HCT116 (cell line): ENCODE results near the gene NR5A2. TPM values are rescaled to one million over a fixed set of nuclear protein-coding genes. Genes with fewer than 3 reads are reported as not detected.

Experiments
- ATAC-seq: fragments of 200-7000 bp; cut with Tn5 transposase; 2 replicates; pipeline ENCODE4 v1.9.1; 2020; ENCODE audit warnings: mild to moderate bottlenecking, moderate library complexity
- BruUV-seq: library from RNA; stranded (reverse); fragments of 400-500 nt; replicated peaks from 2 replicates; lab custom pipeline; 2021; lab: Mats Ljungman, UMichigan
- CTCF ChIA-PET: fragments of 300-600 bp; sonication (Branson Sonifier 250); formaldehyde crosslinking; loops from one replicate; lab custom pipeline; 2021; ENCODE audit warnings: antibody characterized with exemption; lab: Charles Lee
- POLR2A ChIA-PET: fragments of 300-600, 350-600 bp; sonication (Branson Sonifier 250); formaldehyde crosslinking; loops from one replicate; lab custom pipeline; 2021; ENCODE audit warnings: antibody characterized with exemption; lab: Charles Lee
- RAD21 ChIA-PET, 2 experiments: fragments of 300-600 bp; sonication (Branson Sonifier 250); formaldehyde crosslinking; loops; one replicate each; lab custom pipeline; 2023; ENCODE audit warnings: low total read pairs in 2 of 2; ENCODE audit not compliant: uncharacterized antibody in 2 of 2, unreplicated experiment in 2 of 2, low non-redundant PET in 1 of 2; lab: Charles Lee
- DNase-seq: peaks from one replicate; pipeline ENCODE4 v3.0.0-alpha.2; 2010; ENCODE audit warnings: low read depth, low spot score
- H2AFZ ChIP-seq: fragments of 200-600 bp; shearing (Covaris generic), sonication (generic); 2 replicates; pipeline ENCODE4 v1.6.1; 2017; ENCODE audit warnings: low read depth, mixed run types, mixed read lengths, antibody characterized with exemption, low read length; ENCODE audit not compliant: poor library complexity, severe bottlenecking
- H3K27ac ChIP-seq: 2 replicates; pipeline ENCODE4 v1.5.1; 2012; ENCODE audit warnings: low read depth, low read length
- H3K27me3 ChIP-seq: fragments of 200-600 bp; sonication (generic); 2 replicates; pipeline ENCODE4 v1.6.1; 2016; ENCODE audit warnings: mixed run types, low read length, mixed read lengths; ENCODE audit not compliant: insufficient read depth
- H3K36me3 ChIP-seq, 2 experiments: fragments of 200-500 bp in 1 of 2; fragments of 200-600 bp in 1 of 2; sonication (Bioruptor generic) in 1 of 2; sonication (generic) in 1 of 2; 2 replicates each; pipeline versions ENCODE4 v1.5.1 to v1.6.1; 2014 to 2016; ENCODE audit warnings: low read length in 2 of 2, inconsistent platforms in 1 of 2, mixed read lengths in 1 of 2, mixed run types in 1 of 2; ENCODE audit not compliant: insufficient read depth in 2 of 2, control insufficient read depth in 1 of 2
- H3K4me1 ChIP-seq, 2 experiments: fragments of 200-600 bp in 1 of 2; sonication (generic) in 1 of 2; 2 replicates each; pipeline versions ENCODE4 v1.5.1 to v1.6.1; 2012 to 2017; ENCODE audit warnings: low read length in 2 of 2, inconsistent platforms in 1 of 2, mild to moderate bottlenecking in 1 of 2, mixed read lengths in 1 of 2, mixed run types in 1 of 2, moderate library complexity in 1 of 2; ENCODE audit not compliant: insufficient read depth in 2 of 2, control insufficient read depth in 1 of 2
- H3K4me2 ChIP-seq: fragments of 200-600 bp; sonication (generic); 2 replicates; pipeline ENCODE4 v1.6.1; 2017; ENCODE audit warnings: mixed run types, low read length, mixed read lengths
- H3K4me3 ChIP-seq, 2 experiments: fragments of 200-600 bp in 1 of 2; sonication (generic) in 1 of 2; replicated peaks in 1 of 2; 2 replicates each; pipeline ENCODE4 v1.5.1; 2011 to 2016; ENCODE audit warnings: low read length in 2 of 2, control low read depth in 1 of 2, low read depth in 1 of 2, mild to moderate bottlenecking in 1 of 2, mixed read lengths in 1 of 2, mixed run types in 1 of 2
- H3K79me2 ChIP-seq: fragments of 200-600 bp; sonication (generic); 2 replicates; pipeline ENCODE4 v1.6.1; 2017; ENCODE audit warnings: mild to moderate bottlenecking, mixed run types, low read length, moderate library complexity, mixed read lengths; ENCODE audit not compliant: insufficient read depth
- H3K9ac ChIP-seq: fragments of 200-600 bp; sonication (generic); 2 replicates; pipeline ENCODE4 v1.6.1; 2016; ENCODE audit warnings: low read length, mixed read lengths
- H3K9me2 ChIP-seq: fragments of 200-600 bp; sonication (generic), shearing (Covaris generic); 2 replicates; pipeline ENCODE4 v1.6.1; 2017; ENCODE audit warnings: mixed run types, mild to moderate bottlenecking, moderate library complexity; ENCODE audit not compliant: insufficient read depth
- H3K9me3 ChIP-seq, 2 experiments: fragments of 200-500 bp in 1 of 2; fragments of 200-600 bp in 1 of 2; sonication (Bioruptor generic) in 1 of 2; sonication (generic) in 1 of 2; 2 replicates each; pipeline ENCODE4 v1.6.1; 2014 to 2017; ENCODE audit warnings: low read length in 2 of 2, mixed read lengths in 2 of 2, inconsistent platforms in 1 of 2, low read depth in 1 of 2, mild to moderate bottlenecking in 1 of 2, mixed run types in 1 of 2, moderate library complexity in 1 of 2; ENCODE audit not compliant: control insufficient read depth in 1 of 2, insufficient read depth in 1 of 2
- H4K20me1 ChIP-seq: fragments of 200-600 bp; sonication (generic), shearing (Covaris generic); 2 replicates; pipeline ENCODE4 v1.6.1; 2017; ENCODE audit warnings: mixed run types, mild to moderate bottlenecking, moderate library complexity; ENCODE audit not compliant: insufficient read depth
- ATF3 ChIP-seq: IDR thresholded peaks from 2 replicates; pipeline ENCODE4 v1.6.1; 2012
- CEBPB ChIP-seq: IDR thresholded peaks from 2 replicates; pipeline ENCODE4 v1.6.1; 2012; ENCODE audit warnings: low read depth
- ELF1 ChIP-seq: IDR thresholded peaks from 2 replicates; pipeline ENCODE4 v1.6.1; 2012; ENCODE audit warnings: low read depth, borderline replicate concordance
- EZH2phosphoT487 ChIP-seq: fragments of 200-600 bp; IDR thresholded peaks from 2 replicates; pipeline ENCODE4 v1.6.1; 2018; ENCODE audit warnings: antibody characterized with exemption, borderline replicate concordance
- FOSL1 ChIP-seq: IDR thresholded peaks from 2 replicates; pipeline ENCODE4 v1.6.1; 2012; ENCODE audit warnings: low read depth
- POLR2AphosphoS5 ChIP-seq: IDR thresholded peaks from 2 replicates; pipeline ENCODE4 v1.6.1; 2011; ENCODE audit warnings: mild to moderate bottlenecking, low read depth, low read length, moderate library complexity
- RAD21 ChIP-seq: IDR thresholded peaks from 2 replicates; pipeline ENCODE4 v1.6.1; 2012; ENCODE audit warnings: low read depth, mild to moderate bottlenecking
- SIN3A ChIP-seq: IDR thresholded peaks from 2 replicates; pipeline ENCODE4 v1.6.1; 2012; ENCODE audit warnings: low read depth
- SP1 ChIP-seq: IDR thresholded peaks from 2 replicates; pipeline ENCODE4 v1.6.1; 2012; ENCODE audit warnings: low read depth
- SRF ChIP-seq: IDR thresholded peaks from 2 replicates; pipeline ENCODE4 v1.6.1; 2012; ENCODE audit warnings: low read depth
- YY1 ChIP-seq: IDR thresholded peaks from 2 replicates; pipeline ENCODE4 v1.6.1; 2011; ENCODE audit warnings: low read length, low read depth, moderate library complexity, mild to moderate bottlenecking; ENCODE audit not compliant: insufficient replicate concordance; ENCODE audit errors: extremely low read depth
- ZFX ChIP-seq: fragments of 450-650 bp; IDR thresholded peaks from 2 replicates; pipeline ENCODE4 v1.6.1; 2017
- intact Hi-C: fragments of 100-400 bp; cut with micrococcal nuclease; formaldehyde crosslinking; loops from 2 replicates; pipeline ENCODE4 v1.10.0; 2022
- total RNA-seq: library from RNA; stranded (reverse); gene quantifications from one replicate; pipeline ENCODE4 v1.2.1, GENCODE V29; 2021; ENCODE audit not compliant: unreplicated experiment
- TF ChIP-seq, protein P1 (sequence below): IDR thresholded peaks from 2 replicates; pipeline ENCODE4 v1.6.1; 2011; ENCODE audit warnings: mild to moderate bottlenecking, low read length, moderate library complexity; ENCODE audit not compliant: insufficient replicate concordance; ENCODE audit errors: extremely low read depth
- TF ChIP-seq, protein P2 (sequence below): IDR thresholded peaks from 2 replicates; pipeline ENCODE4 v1.6.1; 2012

NR5A2 gene
- total RNA-seq, 1 experiment from 2014 or later: 0.91 TPM

GRCh38 chr1:200181861-200182260 lies 154.4 kb downstream of the NR5A2 start:
- Histone ChIP-seq H4K20me1 (no peaks in the 10 kb centered on the region), H3K4me3 (no peak overlapping the region), H2AFZ (no peak overlapping the region), H3K36me3 (no peaks in the 10 kb centered on the region), H3K79me2 (no peaks in the 10 kb centered on the region), H3K4me1 (peaks cover 22 to 51% of the 10 kb centered on the region in 2 experiments), H3K9me3 (no peaks in the 10 kb centered on the region), H3K9ac (no peak overlapping the region), H3K27me3 (no peaks in the 10 kb centered on the region), H3K27ac (no peak overlapping the region), H3K9me2 (no peaks in the 10 kb centered on the region), H3K4me2 (no peak overlapping the region)
- TF ChIP-seq SRF: no peak
- TF ChIP-seq SIN3A: no peak
- no peak for TF ChIP-seq EZH2phosphoT487
- TF ChIP-seq POLR2AphosphoS5: no peak
- no peak for TF ChIP-seq SP1
- TF ChIP-seq, protein P1, sequence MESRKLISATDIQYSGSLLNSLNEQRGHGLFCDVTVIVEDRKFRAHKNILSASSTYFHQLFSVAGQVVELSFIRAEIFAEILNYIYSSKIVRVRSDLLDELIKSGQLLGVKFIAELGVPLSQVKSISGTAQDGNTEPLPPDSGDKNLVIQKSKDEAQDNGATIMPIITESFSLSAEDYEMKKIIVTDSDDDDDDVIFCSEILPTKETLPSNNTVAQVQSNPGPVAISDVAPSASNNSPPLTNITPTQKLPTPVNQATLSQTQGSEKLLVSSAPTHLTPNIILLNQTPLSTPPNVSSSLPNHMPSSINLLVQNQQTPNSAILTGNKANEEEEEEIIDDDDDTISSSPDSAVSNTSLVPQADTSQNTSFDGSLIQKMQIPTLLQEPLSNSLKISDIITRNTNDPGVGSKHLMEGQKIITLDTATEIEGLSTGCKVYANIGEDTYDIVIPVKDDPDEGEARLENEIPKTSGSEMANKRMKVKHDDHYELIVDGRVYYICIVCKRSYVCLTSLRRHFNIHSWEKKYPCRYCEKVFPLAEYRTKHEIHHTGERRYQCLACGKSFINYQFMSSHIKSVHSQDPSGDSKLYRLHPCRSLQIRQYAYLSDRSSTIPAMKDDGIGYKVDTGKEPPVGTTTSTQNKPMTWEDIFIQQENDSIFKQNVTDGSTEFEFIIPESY: no peak
- TF ChIP-seq ATF3: no peak
- no peak for TF ChIP-seq CEBPB
- TF ChIP-seq YY1: no peak
- no peak for TF ChIP-seq RAD21
- no peak for TF ChIP-seq ZFX
- TF ChIP-seq FOSL1: no peak
- TF ChIP-seq, protein P2, sequence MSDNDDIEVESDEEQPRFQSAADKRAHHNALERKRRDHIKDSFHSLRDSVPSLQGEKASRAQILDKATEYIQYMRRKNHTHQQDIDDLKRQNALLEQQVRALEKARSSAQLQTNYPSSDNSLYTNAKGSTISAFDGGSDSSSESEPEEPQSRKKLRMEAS: no peak
- no peak for TF ChIP-seq ELF1
- ChIA-PET POLR2A (no interaction called here), RAD21 (no interaction called here), CTCF (interaction anchor here (1.8 kb wide), 1 partner anchor 497 kb away, joined by 10 read pairs; no protein-coding TSS in a partner anchor)
- no TSS peak for BruUV-seq
- no peak for ATAC-seq
- DNase-seq: no peak
- intact Hi-C loops: loop anchor here (1.0 to 5.0 kb wide), 3 partner anchors 305 to 630 kb away; no protein-coding TSS in a partner anchor
